Measurements from ENCODE around the gene CD40LG.

The CD40LG gene

DNA sequence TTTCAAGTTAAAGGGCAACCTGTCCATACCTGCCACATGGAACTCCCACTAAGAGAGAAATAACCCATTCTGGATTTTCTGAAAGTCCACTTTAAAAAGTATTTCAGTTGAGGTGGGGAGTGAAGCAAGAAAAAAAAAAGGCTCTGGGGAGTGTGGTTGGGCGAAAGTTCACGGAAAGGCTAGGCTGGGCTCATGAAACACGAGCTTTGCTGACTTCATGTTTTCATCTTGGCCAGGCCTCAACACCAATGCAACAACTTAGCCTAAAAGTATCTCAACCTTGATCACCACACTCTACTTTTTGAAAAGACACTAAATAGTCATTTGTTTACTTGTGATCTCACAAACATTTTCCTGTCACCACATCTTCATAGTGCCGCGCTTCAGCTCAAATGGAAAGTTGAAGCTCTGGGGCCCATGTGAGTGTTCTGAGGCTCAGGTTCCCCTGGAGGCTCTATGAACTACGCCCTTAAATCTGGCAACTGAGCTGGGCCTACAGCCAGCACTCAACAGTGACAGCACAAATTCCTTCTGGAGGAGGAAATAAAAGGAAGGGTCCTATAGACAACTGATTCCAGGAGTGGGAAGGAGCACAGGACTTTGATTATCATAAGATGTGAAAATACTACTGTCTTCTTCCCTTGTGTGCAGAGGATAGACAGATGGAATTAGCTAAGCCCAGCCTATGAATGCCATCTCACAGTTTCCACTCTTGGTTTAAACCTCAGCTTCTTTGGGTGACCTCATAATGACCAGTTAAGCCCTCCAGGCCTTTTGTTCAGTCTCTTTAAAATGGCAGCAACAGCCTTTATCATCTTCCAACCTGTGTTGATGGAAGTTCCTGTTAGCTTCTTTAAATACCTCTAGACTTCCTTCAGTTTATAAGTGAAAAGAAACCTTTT is 5.1 kb downstream of the CD40LG start:
- no peak for DNase-seq

DNA sequence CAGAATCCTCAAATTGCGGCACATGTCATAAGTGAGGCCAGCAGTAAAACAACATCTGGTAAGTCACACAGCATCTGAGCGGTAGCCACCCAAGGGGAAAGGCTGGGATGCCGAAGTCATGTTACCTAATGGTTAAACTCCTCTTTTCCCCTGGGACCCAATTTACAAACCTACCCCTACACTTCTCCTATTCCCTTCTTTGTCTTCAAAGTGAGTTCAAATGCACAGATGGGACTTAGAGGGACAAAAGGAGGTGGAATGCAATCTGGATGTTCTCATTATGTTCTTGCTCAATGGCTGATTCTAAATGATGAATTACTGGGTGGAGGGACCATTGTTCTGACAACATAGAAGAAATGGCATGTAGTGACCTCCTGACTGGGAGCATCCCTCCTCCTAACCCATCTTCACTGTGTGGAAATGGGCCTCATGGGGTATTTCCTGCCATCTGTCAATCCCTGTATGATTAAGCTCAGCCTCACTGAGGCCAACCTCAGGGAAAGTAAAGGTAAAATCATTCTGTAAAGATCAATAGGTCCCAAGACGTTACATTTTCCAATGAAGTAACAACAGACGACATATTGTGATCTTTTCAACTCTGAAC is 8.5 kb downstream of the CD40LG start:
- DNase-seq = no peak

DNA sequence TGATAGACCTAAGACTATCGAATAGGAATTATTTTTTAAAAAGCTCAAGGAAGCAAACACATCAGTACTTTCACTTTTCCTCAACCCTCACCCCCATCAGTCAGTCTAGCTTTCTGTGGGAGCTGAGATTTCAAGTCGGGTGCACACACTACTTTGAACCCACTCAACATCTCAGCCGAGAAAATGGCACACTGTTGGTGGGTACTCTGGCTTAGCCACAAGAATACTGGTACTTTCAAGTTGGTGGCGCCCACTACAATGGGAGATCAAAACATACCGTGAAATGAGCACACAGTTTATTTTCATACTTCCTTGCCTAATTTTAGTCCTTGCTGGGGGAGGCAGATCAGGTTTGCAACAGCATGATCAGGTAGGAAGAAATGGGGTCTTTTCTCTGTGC is 10.2 kb downstream of the CD40LG start:
- no peak for DNase-seq

DNA sequence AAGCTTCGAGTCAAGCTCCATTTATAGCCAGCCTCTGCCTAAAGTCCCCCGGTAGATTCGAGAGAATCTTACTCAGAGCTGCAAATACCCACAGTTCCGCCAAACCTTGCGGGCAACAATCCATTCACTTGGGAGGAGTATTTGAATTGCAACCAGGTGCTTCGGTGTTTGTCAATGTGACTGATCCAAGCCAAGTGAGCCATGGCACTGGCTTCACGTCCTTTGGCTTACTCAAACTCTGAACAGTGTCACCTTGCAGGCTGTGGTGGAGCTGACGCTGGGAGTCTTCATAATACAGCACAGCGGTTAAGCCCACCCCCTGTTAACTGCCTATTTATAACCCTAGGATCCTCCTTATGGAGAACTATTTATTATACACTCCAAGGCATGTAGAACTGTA is 11.2 kb downstream of the CD40LG start:
- DNase-seq = no peak

DNA sequence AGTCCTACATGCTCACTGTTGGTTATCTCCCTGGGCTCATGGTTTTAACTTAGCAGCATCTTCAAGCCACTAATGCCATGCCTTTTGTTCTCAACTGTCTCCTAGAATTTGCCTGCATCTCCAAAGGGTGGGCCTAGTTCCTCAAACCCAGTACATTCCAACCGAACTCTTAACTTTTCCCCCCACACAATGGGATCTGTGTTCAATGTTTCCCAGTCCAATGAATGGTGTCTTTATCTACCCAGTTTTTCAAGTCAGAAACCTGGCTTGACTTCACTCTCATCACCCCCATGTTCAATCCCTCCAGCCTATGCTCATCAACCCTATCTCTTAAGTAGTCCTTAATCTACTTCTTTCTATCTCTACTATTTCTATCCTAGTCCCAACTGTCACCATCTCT is 12.9 kb downstream of the CD40LG start:
- no peak for DNase-seq

DNA sequence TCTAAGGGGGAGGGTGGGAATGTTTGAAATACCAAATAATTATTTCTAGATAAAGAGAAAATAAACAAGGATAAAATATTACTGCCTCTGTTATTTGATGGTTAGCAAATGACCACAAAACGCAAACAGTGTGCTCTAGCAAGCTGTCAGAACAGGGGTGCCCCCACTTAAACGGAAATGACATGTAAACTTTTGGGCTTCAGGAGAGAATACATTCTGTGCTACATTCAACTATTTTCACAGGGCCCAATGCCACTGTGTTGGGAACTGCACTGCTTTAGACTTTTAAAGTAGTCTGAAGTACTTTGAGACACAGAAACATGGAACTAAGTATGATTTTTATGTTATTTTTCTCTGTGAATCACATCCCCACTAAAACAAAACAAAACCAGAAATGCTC is 14.1 kb downstream of the CD40LG start:
- no peak for DNase-seq

DNA sequence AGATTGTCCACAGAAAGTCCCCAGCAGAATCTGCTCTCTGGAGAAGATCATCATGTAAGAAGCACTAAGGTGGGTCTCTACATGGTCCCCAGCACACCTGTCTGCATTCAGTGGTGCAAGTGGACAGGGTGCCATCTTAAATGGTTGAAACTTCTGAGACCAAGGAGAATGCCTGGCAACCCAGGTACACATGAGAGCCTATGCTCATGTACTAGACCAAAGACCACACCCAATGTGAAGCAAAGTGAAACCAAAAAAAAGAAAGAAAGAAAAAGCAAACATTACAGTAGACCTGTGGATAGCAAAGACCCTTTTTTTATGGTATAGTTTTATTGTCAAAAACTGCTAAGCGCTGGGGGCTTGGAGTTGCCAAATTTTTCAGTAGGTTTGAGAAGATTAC is 15.0 kb downstream of the CD40LG start:
- no peak for DNase-seq

DNA sequence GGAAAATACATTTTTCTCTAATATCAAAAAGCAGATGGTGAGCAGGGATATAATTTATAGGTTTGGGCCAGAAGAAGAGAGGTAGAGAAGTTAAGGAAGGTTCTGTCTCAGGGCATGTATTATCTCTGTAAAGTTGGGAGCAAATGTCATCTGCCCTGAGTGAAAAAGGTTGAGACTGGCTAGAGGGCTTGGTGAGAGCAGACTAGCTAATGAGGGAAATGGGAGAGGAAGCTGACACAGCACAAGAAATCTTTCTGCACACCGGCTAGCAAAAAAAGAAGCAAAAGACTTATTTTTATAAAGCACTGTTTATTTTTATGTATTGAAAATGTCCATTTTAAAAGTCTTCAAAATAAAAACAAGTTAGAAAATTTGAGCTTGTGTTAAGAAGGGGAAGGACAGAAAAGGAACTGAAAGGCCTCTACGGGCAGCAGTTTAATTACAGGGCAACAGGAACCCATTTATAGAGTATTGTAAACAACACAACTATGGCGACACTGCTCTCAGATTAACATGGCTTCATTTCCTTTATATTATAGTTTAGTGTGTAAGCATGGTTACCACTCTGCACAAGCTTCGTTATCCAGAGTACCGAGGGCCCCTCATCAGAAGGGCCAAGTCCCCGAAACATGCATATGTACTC is 17.4 kb downstream of the CD40LG start:
- DNase-seq = no peak

DNA sequence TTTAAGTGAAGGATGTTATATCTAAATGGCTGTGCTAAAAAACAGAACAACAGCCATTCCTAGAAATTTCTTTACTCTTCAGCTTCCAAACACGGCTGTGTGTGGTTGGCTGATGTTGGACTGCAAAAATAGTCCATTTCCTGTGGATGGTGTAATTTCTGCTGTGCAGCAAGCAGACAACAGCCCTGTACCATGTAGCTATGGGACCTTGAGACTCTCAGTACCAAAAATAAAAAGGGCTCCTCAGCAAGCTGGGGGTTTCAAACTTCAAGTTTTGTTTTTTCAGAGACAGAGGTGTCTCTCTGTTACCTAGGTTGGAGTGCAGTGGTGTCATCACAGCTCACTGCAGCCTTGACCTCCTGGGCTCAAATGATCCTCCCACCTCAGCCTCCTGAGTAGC is 18.1 kb downstream of the CD40LG start:
- no peak for DNase-seq

DNA sequence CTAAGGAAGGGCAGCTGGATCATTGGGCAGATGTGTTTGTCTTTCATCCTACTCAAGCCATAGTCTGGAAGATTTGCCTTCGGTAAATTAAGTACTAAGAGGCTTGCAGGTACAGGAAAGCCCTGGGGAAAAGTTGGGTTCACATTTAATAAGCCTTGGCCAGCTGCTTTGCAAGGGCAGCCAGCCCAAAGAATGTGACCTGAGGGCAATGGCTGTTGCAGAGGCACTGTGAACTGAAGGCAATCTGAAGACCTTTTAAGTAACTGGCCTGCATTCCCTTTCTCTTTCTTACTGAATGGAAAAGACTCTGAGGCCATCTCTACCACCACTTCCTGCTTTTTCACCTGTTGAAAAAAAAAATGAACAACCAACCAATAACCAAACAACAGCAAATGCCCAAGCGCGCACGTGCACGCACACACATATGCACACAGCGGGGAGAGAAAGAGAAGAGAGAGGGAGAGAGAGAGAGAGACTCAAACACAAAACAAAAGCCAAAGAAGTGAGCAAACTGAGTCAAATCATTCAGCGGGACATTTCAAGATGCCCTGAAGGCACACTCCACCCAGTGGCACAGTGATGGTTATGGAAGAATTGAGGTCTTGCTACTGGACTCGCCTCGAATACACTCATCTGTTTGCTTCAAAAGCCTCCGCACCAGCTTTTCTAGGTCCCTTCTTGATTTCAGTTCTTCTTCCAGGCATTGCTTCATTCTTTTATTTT is 19.6 kb downstream of the CD40LG start:
- no peak for DNase-seq

DNA sequence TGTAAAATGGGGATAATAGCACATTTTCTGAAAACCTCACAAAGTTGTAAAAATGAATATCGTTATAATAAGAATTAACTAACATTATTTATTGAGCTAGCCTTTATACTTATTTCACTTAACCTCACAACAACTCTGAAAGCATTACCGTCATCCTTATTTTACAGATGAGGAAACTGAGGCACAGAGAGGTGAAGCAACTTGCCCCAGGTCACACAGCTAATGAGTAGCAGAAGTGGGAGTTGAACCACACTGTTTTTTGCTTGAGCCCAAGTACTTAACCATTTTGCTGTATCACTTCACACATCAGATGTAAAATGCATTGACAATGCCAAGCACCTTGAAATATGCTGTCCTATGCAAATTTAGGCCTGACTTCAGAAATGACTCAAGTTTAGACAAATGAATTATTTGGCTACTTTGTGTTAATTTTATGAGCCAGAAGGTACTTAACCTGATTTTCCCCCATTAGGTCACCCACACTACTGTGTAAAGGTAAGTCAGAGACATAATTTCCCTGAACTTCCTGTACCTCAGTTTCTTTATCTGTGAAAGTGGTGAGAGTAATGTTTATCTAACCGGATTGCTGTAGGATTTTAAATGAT is 23.1 kb downstream of the CD40LG start:
- no peak for DNase-seq

DNA sequence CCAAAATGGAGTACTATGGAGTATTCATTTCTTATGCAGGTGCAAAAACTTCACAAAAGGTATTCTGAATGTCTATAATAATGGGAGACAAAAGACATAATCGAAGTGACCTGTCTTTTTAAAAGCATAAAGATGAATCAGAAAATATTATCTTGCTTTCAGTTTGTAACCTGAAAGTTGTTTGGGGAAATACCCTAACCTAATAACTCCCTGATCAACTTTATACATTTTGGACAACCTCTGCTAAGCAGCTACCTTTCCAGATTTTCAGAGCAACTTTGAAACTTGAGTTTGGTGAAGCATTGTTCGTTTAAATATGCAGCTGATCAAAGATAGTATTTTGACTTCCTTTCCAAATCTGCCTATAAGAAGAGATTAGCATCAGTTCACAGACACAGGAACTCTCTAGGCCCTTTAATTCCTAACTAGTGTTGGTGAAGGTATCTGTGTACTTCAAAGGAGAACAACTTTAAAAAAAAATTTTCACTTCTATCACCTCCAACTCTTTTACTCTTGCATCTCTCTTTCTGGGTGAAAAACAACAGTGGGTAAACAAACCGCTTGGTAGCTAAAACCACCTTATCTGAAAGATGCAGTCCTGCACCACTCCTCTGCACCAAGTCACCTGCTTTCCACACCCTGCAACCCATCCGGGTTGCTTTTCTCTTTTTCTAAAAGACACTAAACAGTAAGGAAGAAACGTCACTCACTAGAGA is 26.5 kb downstream of the CD40LG start:
- DNase-seq = no peak

DNA sequence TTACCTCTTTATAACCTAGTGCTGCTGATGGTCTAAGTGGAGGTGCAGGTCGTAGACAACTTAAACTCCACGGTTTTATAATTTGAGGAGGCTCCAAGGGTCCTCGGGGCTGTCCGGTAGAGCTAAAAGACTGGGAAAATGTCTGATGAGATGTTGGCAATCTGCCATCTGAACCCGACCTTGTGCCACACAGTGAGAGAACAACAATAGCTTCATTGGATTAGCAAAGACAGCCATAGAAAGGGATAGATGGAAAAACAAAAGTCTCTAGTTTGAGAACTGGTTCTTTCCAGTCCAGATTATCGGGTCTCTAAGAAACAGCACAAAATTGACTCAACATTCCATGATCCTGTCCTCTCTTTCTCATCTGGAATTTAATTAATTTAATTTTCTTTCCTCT is 31.6 kb downstream of the CD40LG start:
- DNase-seq = no peak

DNA sequence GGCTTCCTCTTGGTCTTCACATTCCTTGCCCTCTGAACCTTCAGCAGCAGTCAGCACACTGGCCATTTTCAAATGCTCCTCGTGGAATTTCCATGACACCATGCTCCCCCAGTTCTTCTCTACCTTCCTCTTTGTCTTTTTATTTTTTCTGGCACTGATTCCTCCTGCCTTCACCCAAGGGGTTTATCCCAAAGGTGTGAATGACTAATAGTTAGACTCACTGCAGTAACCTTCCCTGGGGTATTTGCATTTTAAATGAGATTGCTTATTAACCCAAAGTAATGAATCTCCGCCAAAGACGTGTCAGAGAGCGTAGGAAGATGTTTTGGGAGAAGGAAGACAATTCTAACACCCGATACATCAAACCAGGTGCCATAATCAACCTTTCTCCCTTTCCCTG is 36.2 kb downstream of the CD40LG start:
- DNase-seq = no peak

DNA sequence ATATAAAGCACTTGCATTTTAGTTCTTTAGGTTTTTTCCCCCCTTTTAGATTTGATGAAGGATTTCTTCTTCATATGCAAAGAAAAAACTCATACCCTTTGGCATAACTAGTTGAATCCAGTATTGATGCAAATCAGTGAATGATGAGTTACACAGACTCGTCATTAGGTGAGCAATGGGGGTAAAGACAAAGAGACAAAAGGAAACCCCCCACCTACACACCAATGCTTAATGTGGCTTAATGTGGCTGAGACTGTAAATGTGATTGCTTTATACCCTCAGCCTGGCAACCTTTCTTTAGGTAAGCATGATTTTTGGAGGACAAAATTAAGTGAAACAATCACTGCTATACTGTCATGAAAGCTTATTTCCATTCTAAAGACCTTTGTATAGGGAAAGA is 39.5 kb downstream of the CD40LG start:
- no peak for DNase-seq

DNA sequence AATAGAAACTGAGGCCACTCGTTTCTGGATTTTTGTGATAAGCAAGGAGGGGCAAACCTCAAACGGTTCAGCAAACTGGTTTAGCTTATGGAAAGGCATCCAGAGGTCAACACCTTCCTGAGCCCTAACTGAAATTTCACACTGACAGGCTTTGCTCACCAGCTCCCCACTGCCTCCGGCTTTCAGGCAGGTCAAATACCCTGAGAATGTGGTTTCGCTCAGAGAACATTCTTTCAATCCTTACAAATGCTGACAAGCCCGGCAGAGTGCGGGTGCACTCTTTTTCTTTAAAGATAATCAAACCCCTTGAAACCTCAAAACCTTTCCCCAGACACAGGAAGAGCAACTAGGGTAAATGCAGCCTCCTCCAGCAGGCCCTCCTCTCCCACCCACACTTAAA is 41.5 kb downstream of the CD40LG start:
- no peak for DNase-seq

DNA sequence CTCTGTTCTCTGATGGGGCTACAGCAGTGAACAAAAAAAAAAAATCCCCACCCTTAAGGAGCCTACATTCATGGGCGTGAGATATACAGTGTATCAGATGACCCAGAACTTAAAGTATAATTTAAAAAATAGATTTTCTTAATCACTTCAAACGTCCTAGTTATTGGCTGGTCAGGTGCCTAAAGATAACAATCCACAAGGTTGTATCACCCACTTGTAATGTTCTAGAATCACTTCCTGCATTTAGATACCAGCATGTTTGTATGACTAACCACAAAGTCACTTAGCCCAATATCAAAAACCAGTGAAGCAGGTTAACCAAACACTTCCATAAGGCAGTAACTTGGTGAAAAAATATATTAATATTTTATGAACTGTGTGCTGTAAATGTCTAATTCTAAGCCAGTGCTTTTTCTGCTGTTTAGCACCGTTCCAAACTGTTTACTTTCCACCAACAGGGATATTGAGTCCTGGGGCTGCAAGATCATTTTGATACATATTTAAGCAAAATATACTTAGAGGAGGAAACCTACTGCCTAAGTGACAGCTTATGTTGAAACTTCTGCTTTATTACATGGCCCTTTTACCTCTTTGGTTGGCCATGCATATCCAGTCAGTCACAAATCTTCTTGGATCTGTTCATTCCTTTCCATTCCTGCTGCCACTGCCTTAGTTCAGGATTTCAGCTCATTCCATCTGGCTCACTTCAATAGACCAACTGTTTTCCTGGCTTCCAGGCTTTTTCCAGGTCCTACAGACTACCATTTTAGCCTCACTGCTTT is 43.3 kb downstream of the CD40LG start:
- no peak for DNase-seq

DNA sequence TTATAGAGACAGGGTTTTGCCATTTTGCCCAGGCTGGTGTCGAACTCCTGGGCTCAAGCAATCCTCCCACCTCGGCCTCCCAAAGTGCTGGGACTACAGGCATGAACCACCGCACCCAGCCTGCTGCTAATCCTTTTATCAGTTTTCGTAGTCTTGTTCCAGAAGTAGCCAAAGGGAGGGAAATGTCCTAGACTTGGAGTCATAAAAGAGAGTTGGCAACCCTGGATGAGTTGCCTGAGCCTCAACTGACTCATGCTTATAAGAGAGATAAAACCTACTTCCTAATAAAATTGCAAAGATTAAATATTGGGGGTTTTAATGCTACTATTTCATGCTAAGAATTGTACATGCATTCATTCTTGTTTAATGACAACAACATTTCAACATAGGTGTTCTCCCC is 44.3 kb downstream of the CD40LG start:
- DNase-seq = no peak

DNA sequence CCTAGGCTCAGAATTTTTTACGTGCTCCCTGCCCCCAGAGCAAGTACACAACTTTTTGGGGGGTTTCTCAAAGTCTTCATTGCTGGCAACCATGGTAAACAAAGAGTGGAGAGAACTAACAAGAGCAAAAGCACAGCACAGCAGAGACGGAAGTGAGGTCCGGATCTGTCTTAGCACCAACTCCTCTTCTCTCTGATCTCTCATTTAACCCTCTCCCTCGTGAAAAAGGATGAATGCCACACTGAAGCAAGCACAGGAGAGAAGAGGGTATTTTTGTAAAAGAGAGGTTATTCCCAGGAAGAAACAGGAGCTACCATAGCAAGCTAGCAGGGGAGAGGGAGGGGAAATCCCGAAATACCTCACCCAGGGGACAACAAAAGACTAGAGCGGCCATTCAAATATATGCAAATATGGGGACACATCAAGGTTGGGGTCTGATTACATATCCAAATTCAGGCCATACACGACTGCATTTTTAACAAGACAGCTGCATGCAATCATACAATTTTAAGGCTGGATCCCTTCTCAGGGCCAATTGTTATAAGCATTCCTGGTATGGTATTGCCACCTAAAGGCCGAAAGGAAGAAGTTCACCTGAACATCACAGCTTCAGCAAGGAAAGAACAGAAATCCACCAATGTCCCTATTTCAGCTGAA is 46.6 kb downstream of the CD40LG start:
- DNase-seq = no peak

DNA sequence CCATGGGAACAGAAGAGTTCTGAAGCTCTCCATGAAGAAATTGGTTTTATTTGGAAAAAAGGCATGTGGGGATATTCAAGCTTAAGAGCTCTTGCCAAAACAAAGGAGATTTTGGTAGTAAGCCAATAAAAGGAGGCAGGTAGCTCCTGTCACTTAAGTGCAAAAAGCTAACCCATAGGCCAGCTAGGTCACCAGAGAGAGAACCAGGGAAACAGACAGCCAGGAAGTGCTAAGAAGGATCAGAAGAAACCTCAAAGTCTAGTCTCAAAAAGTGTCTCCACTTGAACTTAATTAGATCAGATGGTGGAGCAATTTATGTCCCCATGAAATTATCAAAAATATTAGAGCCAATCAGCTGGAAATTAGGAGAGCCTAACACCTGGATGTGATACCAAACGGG is 49.2 kb downstream of the CD40LG start:
- DNase-seq = no peak

DNA sequence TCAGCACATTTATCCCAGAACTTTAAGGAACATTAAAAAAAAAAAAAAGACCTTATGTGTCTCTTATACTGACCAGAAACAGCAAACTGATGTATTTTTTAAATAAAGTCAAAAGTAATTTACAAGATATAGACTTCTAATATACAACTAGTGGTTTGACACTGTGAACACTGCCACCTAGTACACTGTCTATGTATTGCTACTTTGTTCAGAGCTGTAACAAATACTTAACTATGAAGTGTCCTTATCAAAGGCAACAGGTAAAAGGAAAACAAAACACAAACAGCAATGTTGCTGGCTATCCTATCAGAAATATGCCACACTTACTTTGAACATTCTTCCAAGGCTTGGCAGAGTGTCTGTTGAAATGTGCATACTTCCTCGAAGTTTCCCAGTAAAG is 60.4 kb downstream of the CD40LG start:
- DNase-seq = no peak
